AG10803 (cell line): ENCODE measurements around the gene ITGAE.
"Not testable (repeated sequence)": the region's sequence is repeated elsewhere in the genome, so short reads cannot be mapped to it uniquely, and the experiment has no call there.

Experiments
- DNase-seq: peaks from one replicate; pipeline ENCODE4 v3.0.0; 2010; ENCODE audit warnings: low read depth
- H3K4me3 ChIP-seq: 2 replicates; pipeline ENCODE4 v1.5.1; 2011; ENCODE audit warnings: mild to moderate bottlenecking, low read length, control low read depth
- TF ChIP-seq, protein P1 (sequence below): conservative IDR thresholded peaks from 2 replicates; pipeline ENCODE4 v1.5.1; 2011; ENCODE audit warnings: mild to moderate bottlenecking, low read length, control low read depth, inconsistent platforms

Gene ITGAE

DNA sequence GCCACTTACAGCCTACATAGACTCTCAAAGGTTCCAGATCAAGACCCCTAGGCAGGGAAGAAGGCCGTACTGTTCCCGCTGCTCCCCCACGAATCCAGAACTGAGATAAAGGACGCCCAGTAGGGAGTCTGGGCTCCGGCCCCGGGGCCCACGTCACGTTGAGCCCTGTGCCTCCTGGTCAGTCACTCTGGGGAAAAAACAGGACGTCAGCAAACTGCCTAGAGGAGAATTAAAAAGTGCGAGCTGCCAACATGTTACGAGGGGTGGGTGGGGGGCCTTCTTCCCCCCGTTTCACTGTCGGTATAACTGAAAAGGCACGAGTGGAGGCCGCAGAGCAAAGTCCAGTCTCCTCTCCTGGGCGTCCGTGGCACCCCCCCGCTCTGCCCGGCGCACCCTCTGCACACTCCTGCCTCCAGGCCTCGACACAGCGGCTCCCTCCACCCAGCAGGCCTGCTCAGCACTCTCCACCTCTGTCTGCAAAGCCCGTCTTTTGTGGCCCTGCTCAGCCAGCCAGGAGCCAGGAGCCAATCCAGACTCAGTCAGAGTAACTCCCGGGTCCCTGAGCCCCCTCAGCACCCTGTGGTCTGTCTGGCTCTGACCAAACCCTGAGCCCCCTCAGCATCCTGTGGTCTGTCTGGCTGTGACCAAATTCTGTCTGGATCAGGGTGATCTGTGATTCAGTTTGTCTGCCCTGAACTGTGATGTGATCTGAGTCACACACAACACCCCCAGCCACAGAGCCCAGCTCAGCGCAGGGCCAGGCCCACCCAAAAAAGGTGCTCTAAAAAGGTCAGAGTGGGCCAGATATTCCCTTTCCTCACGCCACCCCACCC, 6.2 kb downstream of the ITGAE start:
- DNase-seq = peak; percentile 20
- no peak overlapping the region for H3K4me3 ChIP-seq
- TF ChIP-seq, protein P1, sequence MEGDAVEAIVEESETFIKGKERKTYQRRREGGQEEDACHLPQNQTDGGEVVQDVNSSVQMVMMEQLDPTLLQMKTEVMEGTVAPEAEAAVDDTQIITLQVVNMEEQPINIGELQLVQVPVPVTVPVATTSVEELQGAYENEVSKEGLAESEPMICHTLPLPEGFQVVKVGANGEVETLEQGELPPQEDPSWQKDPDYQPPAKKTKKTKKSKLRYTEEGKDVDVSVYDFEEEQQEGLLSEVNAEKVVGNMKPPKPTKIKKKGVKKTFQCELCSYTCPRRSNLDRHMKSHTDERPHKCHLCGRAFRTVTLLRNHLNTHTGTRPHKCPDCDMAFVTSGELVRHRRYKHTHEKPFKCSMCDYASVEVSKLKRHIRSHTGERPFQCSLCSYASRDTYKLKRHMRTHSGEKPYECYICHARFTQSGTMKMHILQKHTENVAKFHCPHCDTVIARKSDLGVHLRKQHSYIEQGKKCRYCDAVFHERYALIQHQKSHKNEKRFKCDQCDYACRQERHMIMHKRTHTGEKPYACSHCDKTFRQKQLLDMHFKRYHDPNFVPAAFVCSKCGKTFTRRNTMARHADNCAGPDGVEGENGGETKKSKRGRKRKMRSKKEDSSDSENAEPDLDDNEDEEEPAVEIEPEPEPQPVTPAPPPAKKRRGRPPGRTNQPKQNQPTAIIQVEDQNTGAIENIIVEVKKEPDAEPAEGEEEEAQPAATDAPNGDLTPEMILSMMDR = no peak

DNA sequence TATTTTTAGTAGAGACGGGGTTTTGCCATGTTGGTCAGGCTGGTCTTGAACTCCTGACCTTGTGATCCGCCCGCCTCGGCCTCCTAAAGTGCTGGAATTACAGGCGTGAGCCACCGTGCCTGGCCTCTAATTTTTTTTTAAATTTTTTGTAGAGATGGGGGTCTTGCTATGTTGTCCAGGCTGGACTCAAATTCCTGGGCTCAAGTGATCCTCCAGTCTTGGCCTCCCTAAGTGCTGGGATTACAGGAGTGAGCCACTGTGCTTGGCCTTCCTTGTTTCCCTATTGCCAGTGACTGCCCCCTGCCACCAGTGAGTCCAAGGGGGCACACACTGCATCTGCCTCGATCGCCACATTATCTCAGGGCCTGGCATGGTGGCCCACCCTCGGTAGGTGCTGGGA, 6.8 kb downstream of the ITGAE start:
- DNase-seq, H3K4me3 ChIP-seq: not testable (repeated sequence)

DNA sequence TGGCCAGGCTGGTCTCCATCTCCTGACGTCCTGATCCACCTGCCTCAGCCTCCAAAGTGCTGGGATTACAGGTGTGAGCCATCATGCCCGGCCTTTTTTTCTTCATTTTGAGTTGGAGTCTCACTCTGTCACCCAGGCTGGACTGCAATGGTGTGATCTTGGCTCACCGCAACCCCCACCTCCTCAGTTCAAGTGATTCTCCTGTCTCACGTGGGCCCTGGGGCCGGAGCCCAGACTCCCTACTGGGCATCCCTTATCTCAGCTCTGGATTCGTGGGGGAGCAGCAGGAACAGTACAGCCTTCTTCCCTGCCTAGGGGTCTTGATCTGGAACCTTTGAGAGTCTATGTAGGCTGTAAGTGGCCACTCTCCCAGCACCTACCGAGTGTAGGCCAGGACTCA, 7.7 kb downstream of the ITGAE start:
- DNase-seq, H3K4me3 ChIP-seq: not testable (repeated sequence)

DNA sequence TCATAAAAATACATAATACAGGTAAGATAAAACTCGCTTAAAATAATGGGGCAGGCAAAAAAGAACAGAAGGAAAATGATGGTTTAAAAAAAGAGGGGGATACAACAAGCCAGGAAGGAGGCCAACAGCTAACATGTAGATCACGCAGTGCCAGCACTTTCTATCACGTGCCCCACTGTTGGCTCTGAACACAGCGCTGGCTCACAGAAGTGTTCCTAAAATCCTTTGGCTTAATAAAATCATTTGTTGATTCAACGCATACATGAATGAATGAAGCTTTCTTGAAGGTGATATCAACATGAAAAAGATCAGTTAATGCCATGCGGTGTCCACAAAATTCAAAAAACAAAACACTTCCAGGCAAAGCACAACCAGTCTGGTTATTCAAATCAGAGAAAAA, 8.5 kb downstream of the ITGAE start:
- DNase-seq = no peak
- no peak overlapping the region for H3K4me3 ChIP-seq
- TF ChIP-seq, protein P1 = no peak

DNA sequence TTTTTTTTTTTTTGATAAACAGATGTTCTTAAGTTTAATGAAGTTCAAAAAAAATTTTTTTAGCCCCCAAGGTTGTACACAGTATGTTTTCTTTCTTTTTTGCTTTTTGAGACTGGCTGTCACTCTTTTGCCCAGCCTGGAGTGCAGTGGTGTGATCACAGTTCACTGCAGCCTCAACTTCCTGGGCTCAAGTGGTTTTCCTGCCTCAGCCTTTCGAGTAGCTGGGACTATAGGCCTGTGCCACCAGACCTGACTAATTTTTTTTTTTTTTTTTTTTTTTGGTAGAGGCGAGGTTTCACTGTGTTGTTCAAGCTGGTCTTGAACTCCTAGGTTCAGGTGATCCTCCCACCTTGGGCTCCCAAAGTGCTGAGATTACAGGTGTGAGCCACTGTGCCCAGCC, 12.8 kb downstream of the ITGAE start:
- DNase-seq = no peak
- TF ChIP-seq, protein P1 = no peak

DNA sequence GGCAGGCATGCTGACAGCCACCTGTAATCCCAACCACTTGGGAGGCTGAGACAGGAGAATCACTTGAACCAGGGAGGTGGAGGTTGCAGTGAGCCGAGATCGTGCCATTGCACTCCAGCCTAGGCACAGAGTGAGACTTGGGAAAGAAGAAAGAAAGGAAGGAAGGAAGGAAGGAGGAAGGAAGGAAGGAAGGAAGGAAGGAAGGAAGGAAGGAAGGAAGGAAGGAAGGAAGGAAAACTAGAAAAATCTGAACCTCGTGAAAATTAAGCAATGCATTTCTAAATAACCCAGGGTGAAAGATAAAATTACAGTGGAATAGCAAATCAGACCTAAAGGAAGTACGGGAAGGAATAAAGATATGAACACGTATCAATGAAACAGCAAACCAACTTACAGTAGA, 15.7 kb downstream of the ITGAE start:
- not testable (repeated sequence) for H3K4me3 ChIP-seq, DNase-seq

More for the DNA sequence above, 12.8 kb downstream of the ITGAE start:
- no peak overlapping the region for H3K4me3 ChIP-seq

DNA sequence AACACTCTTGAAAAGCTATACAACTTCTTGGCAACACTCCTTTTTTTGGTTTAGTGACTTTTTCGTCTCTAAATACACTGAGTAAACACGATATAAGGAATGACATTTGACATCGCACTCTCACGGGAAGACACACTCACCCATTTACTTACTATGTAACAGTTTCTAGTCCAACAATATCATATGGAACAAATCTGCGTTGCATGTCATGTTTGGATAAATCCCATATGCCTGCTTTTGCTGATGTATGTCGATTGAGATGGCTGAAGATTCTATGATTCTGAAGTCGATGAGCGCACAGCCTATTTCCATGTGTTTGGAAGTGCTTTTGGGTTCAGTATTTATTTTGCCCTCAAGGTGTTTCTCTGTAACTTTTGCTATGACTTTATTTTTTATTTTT, 18.2 kb downstream of the ITGAE start:
- DNase-seq = no peak
- TF ChIP-seq, protein P1 = no peak
- H3K4me3 ChIP-seq = no peak overlapping the region

DNA sequence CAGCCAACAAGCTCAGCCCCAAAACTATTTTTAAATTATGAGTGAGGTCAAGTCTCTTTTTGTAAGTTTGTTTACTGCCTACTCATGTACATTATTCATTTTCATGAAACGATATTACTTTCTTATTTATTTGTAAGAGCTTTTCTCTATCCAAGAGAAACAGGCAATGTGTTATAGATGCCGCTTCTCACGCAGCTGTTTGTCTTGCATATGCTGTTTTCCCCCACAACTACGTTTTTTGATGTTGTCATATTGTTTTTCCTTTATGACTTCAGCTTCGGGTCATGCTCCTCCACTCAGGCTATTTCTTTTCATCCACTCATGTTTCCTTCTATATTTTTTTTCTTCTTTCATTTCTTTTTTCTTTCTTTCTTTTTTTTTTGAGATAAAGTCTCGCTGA, 20.0 kb downstream of the ITGAE start:
- TF ChIP-seq, protein P1 = no peak
- no peak overlapping the region for H3K4me3 ChIP-seq
- peak; percentile 22 for DNase-seq
